Nephron (organoid): Measurements from ENCODE around the gene GAREM1.
A peak's percentile ranks its signal among the peaks of the same experiment; 100 is the strongest.

Experiments used
- H3K27ac Mint-ChIP-seq, 3 experiments: 2 replicates each; pipeline ENCODE4 v1.8.0; 2020; ENCODE audit warnings: mixed read lengths in 3 of 3, mild to moderate bottlenecking in 2 of 3, moderate library complexity in 1 of 3
- H3K27me3 Mint-ChIP-seq: 2 replicates; pipeline ENCODE4 v1.8.0; 2021; ENCODE audit warnings: low read depth, mild to moderate bottlenecking, moderate library complexity, mixed read lengths
- H3K36me3 Mint-ChIP-seq: 2 replicates; pipeline ENCODE4 v1.8.0; 2020; ENCODE audit warnings: low read depth, mixed read lengths
- H3K4me1 Mint-ChIP-seq: 2 replicates; pipeline ENCODE4 v1.8.0; 2020; ENCODE audit warnings: mixed read lengths
- H3K4me3 Mint-ChIP-seq, 3 experiments: 2 replicates each; pipeline ENCODE4 v1.8.0; 2020; ENCODE audit warnings: mild to moderate bottlenecking in 3 of 3, mixed read lengths in 3 of 3, moderate library complexity in 2 of 3
- H3K9me3 Mint-ChIP-seq: 2 replicates; pipeline ENCODE4 v1.8.0; 2020; ENCODE audit warnings: mixed read lengths
- TF ChIP-seq, protein P1 (sequence below), 3 experiments: fragments of 200-600 bp; sonication (generic); IDR thresholded peaks; one replicate each; pipeline ENCODE4 v1.5.0; 2021; ENCODE audit warnings: antibody characterized with exemption in 3 of 3; ENCODE audit not compliant: unreplicated experiment in 3 of 3

GAREM1 gene

DNA sequence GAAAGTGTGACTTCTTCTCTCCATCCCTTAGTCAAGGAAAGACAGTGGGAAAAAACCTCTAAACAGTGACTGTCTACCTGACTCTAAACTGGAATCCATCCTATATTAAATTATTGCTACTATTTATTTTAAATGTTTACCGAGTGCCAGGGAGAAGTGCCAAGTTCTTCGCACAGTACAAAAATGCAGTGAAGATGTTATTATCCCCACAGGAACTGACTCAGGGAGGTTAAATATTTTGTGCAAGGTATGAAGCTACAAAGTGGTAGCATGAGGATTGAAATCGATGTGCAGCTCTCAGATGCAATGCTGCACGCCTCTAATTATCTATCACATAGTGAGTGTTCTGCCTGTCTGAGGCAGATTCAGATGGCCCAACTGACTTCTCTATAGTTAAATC is 189.8 kb downstream of the GAREM1 start:
- peaks cover 16% of the 10 kb centered on the region for H3K4me1 Mint-ChIP-seq
- TF ChIP-seq, protein P1, sequence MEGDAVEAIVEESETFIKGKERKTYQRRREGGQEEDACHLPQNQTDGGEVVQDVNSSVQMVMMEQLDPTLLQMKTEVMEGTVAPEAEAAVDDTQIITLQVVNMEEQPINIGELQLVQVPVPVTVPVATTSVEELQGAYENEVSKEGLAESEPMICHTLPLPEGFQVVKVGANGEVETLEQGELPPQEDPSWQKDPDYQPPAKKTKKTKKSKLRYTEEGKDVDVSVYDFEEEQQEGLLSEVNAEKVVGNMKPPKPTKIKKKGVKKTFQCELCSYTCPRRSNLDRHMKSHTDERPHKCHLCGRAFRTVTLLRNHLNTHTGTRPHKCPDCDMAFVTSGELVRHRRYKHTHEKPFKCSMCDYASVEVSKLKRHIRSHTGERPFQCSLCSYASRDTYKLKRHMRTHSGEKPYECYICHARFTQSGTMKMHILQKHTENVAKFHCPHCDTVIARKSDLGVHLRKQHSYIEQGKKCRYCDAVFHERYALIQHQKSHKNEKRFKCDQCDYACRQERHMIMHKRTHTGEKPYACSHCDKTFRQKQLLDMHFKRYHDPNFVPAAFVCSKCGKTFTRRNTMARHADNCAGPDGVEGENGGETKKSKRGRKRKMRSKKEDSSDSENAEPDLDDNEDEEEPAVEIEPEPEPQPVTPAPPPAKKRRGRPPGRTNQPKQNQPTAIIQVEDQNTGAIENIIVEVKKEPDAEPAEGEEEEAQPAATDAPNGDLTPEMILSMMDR (IDR thresholded peaks at IDR 0.05; ENCODE audit: unreplicated experiment in 3 of 3), result no peak
- H3K27ac Mint-ChIP-seq, result peak overlapping the region in 1 of 3 experiments; percentile 15
- H3K27me3 Mint-ChIP-seq, result no peaks in the 10 kb centered on the region
- H3K36me3 Mint-ChIP-seq, result peaks cover 29% of the 10 kb centered on the region
- H3K4me3 Mint-ChIP-seq, result no peak overlapping the region
- H3K9me3 Mint-ChIP-seq, result no peaks in the 10 kb centered on the region

DNA sequence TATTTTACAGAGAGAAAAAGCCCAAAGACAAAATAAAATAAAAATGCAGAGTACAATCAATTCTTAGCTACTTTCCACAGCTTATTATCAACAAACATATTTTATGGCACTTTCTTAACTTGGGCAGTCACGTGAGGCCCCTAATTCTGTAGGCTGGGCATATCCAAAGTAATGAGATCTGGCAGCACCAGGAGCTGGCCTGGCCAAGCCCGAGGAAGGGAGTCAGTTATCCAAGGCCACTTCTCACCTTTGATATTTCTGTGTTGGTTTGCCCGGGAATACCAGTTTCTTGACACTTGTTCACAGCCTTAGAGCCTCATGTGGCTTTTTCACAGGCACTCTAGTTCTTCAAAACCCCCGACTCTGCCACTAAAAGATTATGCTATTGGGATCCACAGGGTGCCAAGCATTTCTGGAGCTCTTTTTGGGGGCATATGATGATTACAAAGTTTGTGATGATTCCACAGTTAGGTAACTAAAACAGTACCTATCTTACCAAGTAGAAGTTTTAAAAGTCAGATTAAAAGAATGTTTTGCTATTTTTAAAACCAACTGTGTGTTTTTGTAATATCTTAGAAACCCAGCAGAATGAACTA is 190.4 kb downstream of the GAREM1 start:
- Mint-ChIP-seq H3K27me3 (no peaks in the 10 kb centered on the region), H3K27ac (peak overlapping the region in 1 of 3 experiments; percentile 15), H3K9me3 (no peaks in the 10 kb centered on the region), H3K4me1 (peaks cover 16% of the 10 kb centered on the region), H3K36me3 (peaks cover 25% of the 10 kb centered on the region), H3K4me3 (no peak overlapping the region)
- TF ChIP-seq, protein P1 (IDR thresholded peaks at IDR 0.05; ENCODE audit: unreplicated experiment in 3 of 3), result no peak

DNA sequence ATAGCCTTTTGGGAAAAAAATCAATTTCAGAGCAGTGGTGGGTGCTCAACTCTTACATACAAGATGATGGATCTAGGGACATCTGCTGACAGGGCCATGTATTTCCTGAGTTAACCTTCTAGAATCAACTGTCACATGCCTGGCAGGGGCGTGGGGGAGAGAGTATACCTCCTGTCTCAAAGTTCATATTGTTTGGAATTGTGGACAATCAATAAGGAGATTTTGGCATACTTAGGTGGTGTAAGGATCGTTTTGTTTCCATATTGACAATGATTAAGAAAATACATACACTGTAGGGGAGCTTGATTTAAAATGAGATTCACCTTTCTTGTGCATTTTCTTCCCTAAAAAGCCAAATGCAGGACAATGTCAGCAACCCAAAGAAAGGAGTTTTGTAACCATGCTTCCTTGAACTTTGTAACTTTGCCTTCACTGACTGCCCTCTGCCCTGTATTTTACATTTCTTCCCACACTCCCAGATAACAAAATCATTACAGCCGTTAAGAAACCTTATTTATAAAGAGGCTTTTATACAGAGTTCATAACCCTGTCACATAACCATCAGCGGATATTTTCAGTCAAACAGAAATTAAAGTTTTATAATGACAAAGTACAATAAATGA is 192.4 kb downstream of the GAREM1 start:
- Mint-ChIP-seq H3K27me3 (no peaks in the 10 kb centered on the region), H3K9me3 (no peaks in the 10 kb centered on the region), H3K4me3 (no peak overlapping the region), H3K4me1 (peaks cover 16% of the 10 kb centered on the region), H3K27ac (peak overlapping the region; percentile 21 to 57 (median 35)), H3K36me3 (peaks cover 23% of the 10 kb centered on the region)
- TF ChIP-seq, protein P1 (IDR thresholded peaks at IDR 0.05; ENCODE audit: unreplicated experiment in 3 of 3), result no peak

DNA sequence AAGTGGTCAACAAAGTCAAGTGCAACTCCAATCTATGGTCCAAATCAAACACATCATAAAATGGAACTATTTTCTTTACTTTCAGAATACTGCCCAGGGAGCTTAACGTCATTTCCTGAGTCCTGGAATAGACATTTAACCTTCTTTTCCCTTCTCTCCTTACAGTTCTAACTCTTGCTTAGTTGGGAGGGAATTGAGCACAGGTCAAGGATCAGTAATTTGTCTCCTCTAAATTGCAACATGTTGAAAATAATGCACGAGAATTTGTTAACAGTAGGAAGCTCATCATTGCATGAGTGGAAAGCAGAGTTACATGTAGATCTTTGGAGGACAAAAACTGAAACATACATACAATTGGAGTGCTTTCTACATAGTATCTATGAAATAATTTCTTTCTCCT is 193.1 kb downstream of the GAREM1 start:
- TF ChIP-seq, protein P1 (IDR thresholded peaks at IDR 0.05; ENCODE audit: unreplicated experiment in 3 of 3), result no peak
- Mint-ChIP-seq H3K9me3 (no peaks in the 10 kb centered on the region), H3K27me3 (no peaks in the 10 kb centered on the region), H3K27ac (peak overlapping the region; percentile 21 to 57 (median 35)), H3K36me3 (peaks cover 23% of the 10 kb centered on the region), H3K4me1 (peaks cover 16% of the 10 kb centered on the region), H3K4me3 (no peak overlapping the region)

DNA sequence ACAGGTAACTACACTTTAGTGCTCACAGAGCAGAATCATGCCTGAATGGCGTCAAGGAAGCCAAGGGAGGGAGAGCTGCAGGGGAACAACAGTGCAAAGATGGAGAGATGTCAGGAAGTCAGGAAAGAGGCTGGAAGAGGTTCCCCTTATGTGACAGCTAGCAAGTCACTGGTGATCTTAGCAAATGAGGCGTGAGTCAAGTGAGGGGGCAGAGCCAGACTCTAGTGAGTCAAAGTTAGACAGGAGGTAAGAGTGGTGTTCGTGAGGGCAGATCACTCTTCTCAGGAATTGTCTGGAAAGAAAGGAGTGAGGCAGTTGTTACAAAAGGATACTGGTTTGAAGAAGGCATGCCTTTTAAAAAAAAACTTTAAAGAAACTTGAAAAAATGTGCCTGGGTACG is 193.8 kb downstream of the GAREM1 start:
- Mint-ChIP-seq H3K27ac (peak overlapping the region in 2 of 3 experiments; percentile 12 to 35), H3K9me3 (no peaks in the 10 kb centered on the region), H3K4me3 (no peak overlapping the region), H3K36me3 (peaks cover 23% of the 10 kb centered on the region), H3K4me1 (peaks cover 17% of the 10 kb centered on the region), H3K27me3 (no peaks in the 10 kb centered on the region)
- TF ChIP-seq, protein P1 (IDR thresholded peaks at IDR 0.05; ENCODE audit: unreplicated experiment in 3 of 3), result no peak

DNA sequence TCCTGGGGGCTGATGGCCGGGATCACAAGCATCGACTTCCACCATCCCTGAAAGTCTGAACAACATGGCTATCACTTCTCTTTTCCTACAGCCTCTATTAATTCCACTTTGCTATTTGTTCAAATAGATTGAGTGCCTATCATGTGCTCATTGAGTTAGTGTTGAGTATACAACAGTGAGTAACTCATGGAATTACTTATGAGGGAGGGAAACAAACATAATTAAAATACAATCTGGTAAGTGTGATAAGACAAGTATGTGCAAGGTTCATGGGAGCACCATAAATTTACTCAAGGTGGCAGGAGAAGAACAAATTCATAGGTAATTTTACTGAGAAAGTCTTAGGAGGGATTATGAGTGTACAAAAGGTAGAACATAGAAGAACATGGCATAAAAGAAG is 194.4 kb downstream of the GAREM1 start:
- peaks cover 22% of the 10 kb centered on the region for H3K4me1 Mint-ChIP-seq
- no peaks in the 10 kb centered on the region for H3K9me3 Mint-ChIP-seq
- H3K27me3 Mint-ChIP-seq, result no peaks in the 10 kb centered on the region
- TF ChIP-seq, protein P1 (IDR thresholded peaks at IDR 0.05; ENCODE audit: unreplicated experiment in 3 of 3), result no peak
- peaks cover 27% of the 10 kb centered on the region for H3K36me3 Mint-ChIP-seq
- peak overlapping the region in 2 of 3 experiments; percentile 35 to 53 for H3K27ac Mint-ChIP-seq
- H3K4me3 Mint-ChIP-seq, result no peak overlapping the region
